Measurements from ENCODE around the gene AGK.

GRCh38 chr7:141676618-141677017, 125.4 kb downstream of the AGK start:
- TF ChIP-seq EP300 (IDR thresholded peaks at IDR 0.05), result no peak
- no peak for TF ChIP-seq CTCF (IDR thresholded peaks at IDR 0.05)
- no peak for TF ChIP-seq POLR2AphosphoS5 (IDR thresholded peaks at IDR 0.05)
